Liver (tissue), 9 donors: ENCODE measurements around the gene MFGE8. TPM values are rescaled to one million over a fixed set of nuclear protein-coding genes. Genes with fewer than 3 reads are reported as not detected.

Experiments used
- DNase-seq: peaks from one replicate; pipeline ENCODE4 v3.0.0-alpha.2; 2017; ENCODE audit warnings: low spot score
- H3K27ac ChIP-seq, 2 donors: one replicate each; pipeline ENCODE4 v1.7.0; 2013; ENCODE audit warnings: inconsistent platforms in 2 of 2, low read length in 2 of 2, control low read depth in 1 of 2, low read depth in 1 of 2, mild to moderate bottlenecking in 1 of 2
- H3K27me3 ChIP-seq, 4 donors: one replicate each; pipeline versions ENCODE4 v1.6.1 to v1.7.0; 2013; ENCODE audit warnings: low read length in 3 of 4, inconsistent platforms in 1 of 4, mild to moderate bottlenecking in 1 of 4, moderate library complexity in 1 of 4; ENCODE audit not compliant: control insufficient read depth in 4 of 4, insufficient read depth in 4 of 4
- H3K36me3 ChIP-seq, 4 donors: one replicate each; pipeline versions ENCODE4 v1.6.1 to v1.7.0; 2013; ENCODE audit warnings: low read length in 3 of 4, mild to moderate bottlenecking in 3 of 4, low read depth in 1 of 4, moderate library complexity in 1 of 4; ENCODE audit not compliant: control insufficient read depth in 4 of 4, insufficient read depth in 3 of 4
- H3K4me1 ChIP-seq, 4 donors: one replicate each; pipeline versions ENCODE4 v1.6.1 to v1.7.0; 2013; ENCODE audit warnings: low read length in 3 of 4, mild to moderate bottlenecking in 3 of 4, moderate library complexity in 1 of 4; ENCODE audit not compliant: control insufficient read depth in 4 of 4, insufficient read depth in 4 of 4
- H3K4me3 ChIP-seq, 3 donors: one replicate each; pipeline versions ENCODE4 v1.6.1 to v1.7.0; 2013; ENCODE audit warnings: low read length in 3 of 3, control low read depth in 1 of 3, low read depth in 1 of 3, mild to moderate bottlenecking in 1 of 3
- H3K9ac ChIP-seq, 2 donors: one replicate each; pipeline ENCODE4 v1.7.0; 2013; ENCODE audit warnings: low read length in 2 of 2, mild to moderate bottlenecking in 2 of 2, moderate library complexity in 2 of 2, control low read depth in 1 of 2, low read depth in 1 of 2
- H3K9me3 ChIP-seq, 4 donors: one replicate each; pipeline versions ENCODE4 v1.6.1 to v1.7.0; 2013; ENCODE audit warnings: low read length in 3 of 4; ENCODE audit not compliant: control insufficient read depth in 4 of 4
- FOXA1 ChIP-seq: IDR thresholded peaks from 2 replicates; pipeline ENCODE4 v1.6.1; 2016; ENCODE audit warnings: antibody characterized with exemption
- FOXA2 ChIP-seq: IDR thresholded peaks from 2 replicates; pipeline ENCODE4 v1.6.1; 2016; ENCODE audit warnings: antibody characterized with exemption
- GABPA ChIP-seq, 2 donors: IDR thresholded peaks in 1 of 2; conservative IDR thresholded peaks in 1 of 2; 2 replicates each; pipeline ENCODE4 v1.6.1; 2016; ENCODE audit warnings: antibody characterized with exemption in 2 of 2, mild to moderate bottlenecking in 1 of 2, moderate library complexity in 1 of 2
- HNF4A ChIP-seq, 2 donors: conservative IDR thresholded peaks; 2 replicates each; pipeline ENCODE4 v1.6.1; 2016; ENCODE audit warnings: antibody characterized with exemption in 2 of 2, mild to moderate bottlenecking in 2 of 2
- HNF4G ChIP-seq: IDR thresholded peaks from 2 replicates; pipeline ENCODE4 v1.6.1; 2016; ENCODE audit warnings: antibody characterized with exemption
- JUND ChIP-seq, 2 donors: IDR thresholded peaks; 2 replicates each; pipeline ENCODE4 v1.6.1; 2016; ENCODE audit warnings: antibody characterized with exemption in 2 of 2
- RAD21 ChIP-seq, 2 donors: IDR thresholded peaks; 2 replicates each; pipeline ENCODE4 v1.6.1; 2016; ENCODE audit warnings: antibody characterized with exemption in 2 of 2, mild to moderate bottlenecking in 2 of 2
- RXRA ChIP-seq, 2 donors: IDR thresholded peaks; 2 replicates each; pipeline ENCODE4 v1.6.1; 2017 to 2018; ENCODE audit warnings: antibody characterized with exemption in 2 of 2, mild to moderate bottlenecking in 1 of 2
- SP1 ChIP-seq: IDR thresholded peaks from 2 replicates; pipeline ENCODE4 v1.6.1; 2018; ENCODE audit warnings: antibody characterized with exemption, mild to moderate bottlenecking
- YY1 ChIP-seq: IDR thresholded peaks from 2 replicates; pipeline ENCODE4 v1.6.1; 2016; ENCODE audit warnings: antibody characterized with exemption, mild to moderate bottlenecking
- WGBS: extraction: QIAGEN DNeasy Blood & Tissue Kit; methylation state at CpG from one replicate; pipeline ENCODE4 v1.1.7; 2013; 5-methylcytosine and 5-hydroxymethylcytosine counted together
- polyA plus RNA-seq, 2 donors: library from polyadenylated mRNA; stranded (reverse) in 1 of 2; unstranded in 1 of 2; fragments of 200-250 nt in 1 of 2; fragments of >200 nt in 1 of 2; fragmentation: Nextera tagmentation in 1 of 2; extraction: Ambion mirVana in 1 of 2; gene quantifications; one replicate each; pipeline versions ENCODE4 v1.2.1 to v1.2.3, GENCODE V29; 2013 to 2015
- total RNA-seq, 2 donors: library from RNA; depleted of rRNA; stranded (reverse); fragments of >200 nt; gene quantifications; one replicate each; pipeline ENCODE4 v1.2.3, GENCODE V29; 2014
- TF ChIP-seq, protein P1 (sequence below): IDR thresholded peaks from 2 replicates; pipeline ENCODE4 v1.6.1; 2016; ENCODE audit warnings: antibody characterized with exemption
- TF ChIP-seq, protein P2 (sequence below): fragments of 150-350 bp; IDR thresholded peaks from 2 replicates; pipeline ENCODE4 v1.5.1; 2017; ENCODE audit warnings: improper control_type of control experiment, low read depth, low read length; ENCODE audit not compliant: missing input control
- TF ChIP-seq, protein P3 (sequence below): IDR thresholded peaks from 2 replicates; pipeline ENCODE4 v1.6.1; 2016; ENCODE audit warnings: antibody characterized with exemption, mild to moderate bottlenecking
- TF ChIP-seq, protein P4 (sequence below): IDR thresholded peaks from 2 replicates; pipeline ENCODE4 v1.6.1; 2016; ENCODE audit warnings: antibody characterized with exemption
- donor health status: healthy.
- donor health status: healthy.
- donor health status: healthy.
- donor health status: healthy.
- donor health status: healthy.

Gene MFGE8
- total and polyA plus RNA-seq, 4 donors = 6.6 to 14.8 (median 12.8) TPM

DNA sequence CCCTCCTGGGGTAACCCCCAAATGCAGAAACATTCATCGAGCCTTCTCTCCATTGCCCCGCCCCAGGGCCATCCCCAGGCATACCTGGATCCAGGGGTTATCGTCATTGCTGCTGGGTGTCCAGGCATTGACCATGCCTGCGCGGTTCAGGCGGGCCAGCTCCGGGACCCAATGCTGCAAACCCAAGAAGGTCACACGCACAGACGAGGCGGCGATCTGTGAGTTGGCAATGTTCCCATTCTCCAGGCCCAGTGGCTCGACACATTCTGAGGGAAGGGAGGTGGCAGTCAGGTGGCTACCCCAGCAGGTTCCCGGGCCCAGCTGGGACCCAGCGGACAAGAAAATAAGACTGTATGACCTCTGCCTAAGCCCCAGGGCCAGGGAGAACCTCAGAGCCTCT is 6.1 kb downstream of the MFGE8 start (continued):
- TF ChIP-seq, protein P1, sequence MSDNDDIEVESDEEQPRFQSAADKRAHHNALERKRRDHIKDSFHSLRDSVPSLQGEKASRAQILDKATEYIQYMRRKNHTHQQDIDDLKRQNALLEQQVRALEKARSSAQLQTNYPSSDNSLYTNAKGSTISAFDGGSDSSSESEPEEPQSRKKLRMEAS = no peak
- no peak for TF ChIP-seq HNF4A (conservative IDR thresholded peaks at IDR 0.05)
- no peak for TF ChIP-seq SP1
- no peak for TF ChIP-seq YY1
- no peak for TF ChIP-seq HNF4G
- no peak for TF ChIP-seq GABPA (IDR thresholded peaks at IDR 0.05 in 1 of 2, conservative IDR thresholded peaks at IDR 0.05 in 1 of 2)
- TF ChIP-seq FOXA2 = no peak
- no peak for TF ChIP-seq RXRA (IDR thresholded peaks at IDR 0.05)

DNA sequence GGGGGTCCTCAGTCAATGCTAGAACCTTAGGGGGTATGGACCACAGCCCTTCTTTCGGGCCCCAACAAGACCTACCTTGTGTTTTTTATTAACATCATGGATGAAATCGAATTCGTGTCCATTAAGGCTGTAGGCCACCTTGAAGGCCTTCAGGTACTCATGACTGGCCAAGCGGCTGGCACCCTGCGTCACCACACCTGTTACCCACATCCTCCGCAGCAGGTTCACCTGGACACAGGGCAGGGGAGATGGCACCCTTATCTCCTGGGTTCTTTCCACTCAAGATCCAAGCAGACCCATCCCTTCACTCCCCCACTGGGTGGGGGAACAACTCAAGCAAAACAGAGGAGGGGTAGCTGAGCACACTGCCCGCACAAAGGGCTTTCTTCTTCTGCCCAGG is 6.6 kb downstream of the MFGE8 start:
- Histone ChIP-seq H3K9ac (no peak overlapping the region), H3K27ac (no peak overlapping the region), H3K4me3 (no peak overlapping the region), H3K9me3 (no peaks in the 10 kb centered on the region), H3K27me3 (no peaks in the 10 kb centered on the region), H3K4me1 (no peaks in the 10 kb centered on the region), H3K36me3 (no peaks in the 10 kb centered on the region)
- WGBS = 95% methylated on average over 7 of the region's 7 CpGs
- no peak for DNase-seq
- TF ChIP-seq JUND (IDR thresholded peaks at IDR 0.05) = no peak
- TF ChIP-seq HNF4G = no peak
- TF ChIP-seq, protein P2, sequence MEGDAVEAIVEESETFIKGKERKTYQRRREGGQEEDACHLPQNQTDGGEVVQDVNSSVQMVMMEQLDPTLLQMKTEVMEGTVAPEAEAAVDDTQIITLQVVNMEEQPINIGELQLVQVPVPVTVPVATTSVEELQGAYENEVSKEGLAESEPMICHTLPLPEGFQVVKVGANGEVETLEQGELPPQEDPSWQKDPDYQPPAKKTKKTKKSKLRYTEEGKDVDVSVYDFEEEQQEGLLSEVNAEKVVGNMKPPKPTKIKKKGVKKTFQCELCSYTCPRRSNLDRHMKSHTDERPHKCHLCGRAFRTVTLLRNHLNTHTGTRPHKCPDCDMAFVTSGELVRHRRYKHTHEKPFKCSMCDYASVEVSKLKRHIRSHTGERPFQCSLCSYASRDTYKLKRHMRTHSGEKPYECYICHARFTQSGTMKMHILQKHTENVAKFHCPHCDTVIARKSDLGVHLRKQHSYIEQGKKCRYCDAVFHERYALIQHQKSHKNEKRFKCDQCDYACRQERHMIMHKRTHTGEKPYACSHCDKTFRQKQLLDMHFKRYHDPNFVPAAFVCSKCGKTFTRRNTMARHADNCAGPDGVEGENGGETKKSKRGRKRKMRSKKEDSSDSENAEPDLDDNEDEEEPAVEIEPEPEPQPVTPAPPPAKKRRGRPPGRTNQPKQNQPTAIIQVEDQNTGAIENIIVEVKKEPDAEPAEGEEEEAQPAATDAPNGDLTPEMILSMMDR = no peak
- TF ChIP-seq RXRA (IDR thresholded peaks at IDR 0.05) = no peak
- TF ChIP-seq GABPA (IDR thresholded peaks at IDR 0.05 in 1 of 2, conservative IDR thresholded peaks at IDR 0.05 in 1 of 2) = no peak
- TF ChIP-seq YY1 = no peak
- TF ChIP-seq, protein P3, sequence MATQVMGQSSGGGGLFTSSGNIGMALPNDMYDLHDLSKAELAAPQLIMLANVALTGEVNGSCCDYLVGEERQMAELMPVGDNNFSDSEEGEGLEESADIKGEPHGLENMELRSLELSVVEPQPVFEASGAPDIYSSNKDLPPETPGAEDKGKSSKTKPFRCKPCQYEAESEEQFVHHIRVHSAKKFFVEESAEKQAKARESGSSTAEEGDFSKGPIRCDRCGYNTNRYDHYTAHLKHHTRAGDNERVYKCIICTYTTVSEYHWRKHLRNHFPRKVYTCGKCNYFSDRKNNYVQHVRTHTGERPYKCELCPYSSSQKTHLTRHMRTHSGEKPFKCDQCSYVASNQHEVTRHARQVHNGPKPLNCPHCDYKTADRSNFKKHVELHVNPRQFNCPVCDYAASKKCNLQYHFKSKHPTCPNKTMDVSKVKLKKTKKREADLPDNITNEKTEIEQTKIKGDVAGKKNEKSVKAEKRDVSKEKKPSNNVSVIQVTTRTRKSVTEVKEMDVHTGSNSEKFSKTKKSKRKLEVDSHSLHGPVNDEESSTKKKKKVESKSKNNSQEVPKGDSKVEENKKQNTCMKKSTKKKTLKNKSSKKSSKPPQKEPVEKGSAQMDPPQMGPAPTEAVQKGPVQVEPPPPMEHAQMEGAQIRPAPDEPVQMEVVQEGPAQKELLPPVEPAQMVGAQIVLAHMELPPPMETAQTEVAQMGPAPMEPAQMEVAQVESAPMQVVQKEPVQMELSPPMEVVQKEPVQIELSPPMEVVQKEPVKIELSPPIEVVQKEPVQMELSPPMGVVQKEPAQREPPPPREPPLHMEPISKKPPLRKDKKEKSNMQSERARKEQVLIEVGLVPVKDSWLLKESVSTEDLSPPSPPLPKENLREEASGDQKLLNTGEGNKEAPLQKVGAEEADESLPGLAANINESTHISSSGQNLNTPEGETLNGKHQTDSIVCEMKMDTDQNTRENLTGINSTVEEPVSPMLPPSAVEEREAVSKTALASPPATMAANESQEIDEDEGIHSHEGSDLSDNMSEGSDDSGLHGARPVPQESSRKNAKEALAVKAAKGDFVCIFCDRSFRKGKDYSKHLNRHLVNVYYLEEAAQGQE = no peak
- TF ChIP-seq RAD21 (IDR thresholded peaks at IDR 0.05) = no peak

DNA sequence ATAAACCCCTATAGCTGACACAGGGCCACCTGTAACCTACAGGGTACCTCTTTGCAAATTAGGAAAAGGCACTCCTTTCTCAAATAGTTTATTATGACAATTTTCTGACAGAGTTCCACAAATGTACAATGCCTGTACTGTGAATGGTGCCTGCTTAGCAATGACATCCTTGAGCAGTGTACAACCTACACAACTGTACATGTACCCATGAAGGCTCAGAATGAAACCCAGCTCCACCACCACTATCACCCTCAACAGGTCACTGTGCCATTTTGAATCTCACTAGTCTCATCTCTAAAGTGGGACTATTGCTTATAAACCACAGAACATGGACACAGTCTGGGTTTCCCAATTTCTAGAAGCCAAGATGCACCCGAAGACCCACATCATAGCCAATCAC is 7.0 kb downstream of the MFGE8 start:
- Histone ChIP-seq H3K4me3 (no peak overlapping the region), H3K9ac (no peak overlapping the region), H3K9me3 (no peaks in the 10 kb centered on the region), H3K27ac (no peak overlapping the region), H3K4me1 (no peaks in the 10 kb centered on the region), H3K36me3 (no peaks in the 10 kb centered on the region), H3K27me3 (no peaks in the 10 kb centered on the region)
- no peak for DNase-seq
- 98% methylated on average over 1 of the region's 1 CpG for WGBS
- TF ChIP-seq HNF4A (conservative IDR thresholded peaks at IDR 0.05) = no peak
- no peak for TF ChIP-seq JUND (IDR thresholded peaks at IDR 0.05)
- no peak for TF ChIP-seq FOXA1
- TF ChIP-seq, protein P1 = no peak
- no peak for TF ChIP-seq RXRA (IDR thresholded peaks at IDR 0.05)
- no peak for TF ChIP-seq HNF4G
- TF ChIP-seq YY1 = no peak
- TF ChIP-seq, protein P4, sequence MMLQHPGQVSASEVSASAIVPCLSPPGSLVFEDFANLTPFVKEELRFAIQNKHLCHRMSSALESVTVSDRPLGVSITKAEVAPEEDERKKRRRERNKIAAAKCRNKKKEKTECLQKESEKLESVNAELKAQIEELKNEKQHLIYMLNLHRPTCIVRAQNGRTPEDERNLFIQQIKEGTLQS = no peak
- TF ChIP-seq GABPA (IDR thresholded peaks at IDR 0.05 in 1 of 2, conservative IDR thresholded peaks at IDR 0.05 in 1 of 2) = no peak
